HEK293 (cell line): Measurements from ENCODE around the gene ZNF821.
"Not testable (repeated sequence)": the region's sequence is repeated elsewhere in the genome, so short reads cannot be mapped to it uniquely, and the experiment has no call there.

Experiments
- CTCF ChIA-PET: fragments of 350-600 bp; formaldehyde crosslinking; extraction: SDS; loops from one replicate; lab custom pipeline; 2021; ENCODE audit warnings: antibody characterized with exemption; lab: Yijun Ruan, JAX
- POLR2A ChIA-PET: fragments of 300-600 bp; formaldehyde crosslinking; extraction: SDS; loops from one replicate; lab custom pipeline; 2020; ENCODE audit warnings: antibody characterized with exemption, inconsistent platforms; lab: Yijun Ruan, JAX
- H3K27ac ChIP-seq: fragments of 200-500 bp; sonication (Bioruptor generic); 2 replicates; pipeline ENCODE4 v1.5.1; 2014; ENCODE audit warnings: low read depth, low read length, control low read depth, inconsistent platforms; ENCODE audit errors: extremely low read depth
- H3K36me3 ChIP-seq, 2 experiments: fragments of 200-500 bp in 1 of 2; sonication (Bioruptor generic) in 1 of 2; 1 replicate in 1 of 2; 2 replicates in 1 of 2; pipeline ENCODE4 v1.5.1; 2014 to 2017; ENCODE audit warnings: inconsistent platforms in 2 of 2, low read length in 2 of 2; ENCODE audit not compliant: control insufficient read depth in 2 of 2, insufficient read depth in 1 of 2
- H3K4me1 ChIP-seq: fragments of 200-500 bp; sonication (Bioruptor generic); 2 replicates; pipeline ENCODE4 v1.5.1; 2014; ENCODE audit warnings: mild to moderate bottlenecking, low read length, inconsistent platforms; ENCODE audit not compliant: control insufficient read depth, insufficient read depth
- H3K4me3 ChIP-seq: 2 replicates; pipeline ENCODE4 v1.5.1; 2011; ENCODE audit warnings: low read depth, mild to moderate bottlenecking, control low read depth, low read length, moderate library complexity
- H3K9me3 ChIP-seq: fragments of 200-500 bp; sonication (Bioruptor generic); 2 replicates; pipeline ENCODE4 v1.5.1; 2014; ENCODE audit warnings: low read depth, low read length, inconsistent platforms; ENCODE audit not compliant: control insufficient read depth, insufficient read depth
- REPIN1 ChIP-seq: fragments of 450-650 bp; formaldehyde crosslinking; IDR thresholded peaks from 2 replicates; pipeline ENCODE4 v1.5.1; 2017; ENCODE audit warnings: missing biosample characterization, missing genetic modification characterization, low read depth
- SETDB1 ChIP-seq: IDR thresholded peaks from one replicate; pipeline ENCODE4 v1.6.1; 2017; ENCODE audit warnings: mild to moderate bottlenecking, low read length, moderate library complexity, mixed read lengths; ENCODE audit not compliant: insufficient read length
- ZBTB17 ChIP-seq: fragments of 450-650 bp; formaldehyde crosslinking; IDR thresholded peaks from 2 replicates; pipeline ENCODE4 v1.5.1; 2016; ENCODE audit warnings: missing biosample characterization, missing genetic modification characterization
- ZIC2 ChIP-seq: fragments of 450-650 bp; formaldehyde crosslinking; IDR thresholded peaks from 2 replicates; pipeline ENCODE4 v1.5.1; 2016; ENCODE audit warnings: missing biosample characterization, missing genetic modification characterization
- ZNF140 ChIP-seq: fragments of 450-650 bp; formaldehyde crosslinking; IDR thresholded peaks from 2 replicates; pipeline ENCODE4 v1.5.1; 2016; ENCODE audit warnings: missing biosample characterization, missing genetic modification characterization
- ZNF221 ChIP-seq: fragments of 450-650 bp; formaldehyde crosslinking; IDR thresholded peaks from 2 replicates; pipeline ENCODE4 v1.5.1; 2017; ENCODE audit warnings: missing biosample characterization, missing genetic modification characterization, borderline replicate concordance
- ZNF223 ChIP-seq: fragments of 450-650 bp; formaldehyde crosslinking; IDR thresholded peaks from 2 replicates; pipeline ENCODE4 v1.5.1; 2016; ENCODE audit warnings: missing biosample characterization, missing genetic modification characterization
- ZNF423 ChIP-seq: fragments of 450-650 bp; formaldehyde crosslinking; IDR thresholded peaks from 2 replicates; pipeline ENCODE4 v1.5.1; 2016; ENCODE audit warnings: missing biosample characterization, missing genetic modification characterization
- ZNF521 ChIP-seq: fragments of 450-650 bp; formaldehyde crosslinking; IDR thresholded peaks from 2 replicates; pipeline ENCODE4 v1.5.1; 2017; ENCODE audit warnings: missing biosample characterization, mild to moderate bottlenecking, missing genetic modification characterization
- ZNF549 ChIP-seq: fragments of 450-650 bp; IDR thresholded peaks from 2 replicates; pipeline ENCODE4 v1.5.1; 2018; ENCODE audit warnings: missing biosample characterization, missing genetic modification characterization, mild to moderate bottlenecking, inconsistent platforms, moderate library complexity
- ZNF792 ChIP-seq: fragments of 450-650 bp; formaldehyde crosslinking; IDR thresholded peaks from 2 replicates; pipeline ENCODE4 v1.5.1; 2016; ENCODE audit warnings: missing biosample characterization, missing genetic modification characterization
- ZSCAN30 ChIP-seq: fragments of 450-650 bp; IDR thresholded peaks from 2 replicates; pipeline ENCODE4 v1.5.1; 2018; ENCODE audit warnings: missing biosample characterization, mild to moderate bottlenecking, missing genetic modification characterization, moderate library complexity
- ZXDB ChIP-seq: fragments of 450-650 bp; formaldehyde crosslinking; IDR thresholded peaks from 2 replicates; pipeline ENCODE4 v1.5.1; 2016; ENCODE audit warnings: missing biosample characterization, missing genetic modification characterization
- TF ChIP-seq, protein P1 (sequence below): fragments of 450-650 bp; formaldehyde crosslinking; IDR thresholded peaks from 2 replicates; pipeline ENCODE4 v1.5.1; 2016; ENCODE audit warnings: missing biosample characterization, missing genetic modification characterization, borderline replicate concordance
- TF ChIP-seq, protein P2 (sequence below): fragments of 450-650 bp; formaldehyde crosslinking; IDR thresholded peaks from 2 replicates; pipeline ENCODE4 v1.5.1; 2016; ENCODE audit warnings: missing biosample characterization, missing genetic modification characterization
- TF ChIP-seq, protein P3 (sequence below): fragments of 450-650 bp; formaldehyde crosslinking; IDR thresholded peaks from 2 replicates; pipeline ENCODE4 v1.5.1; 2017; ENCODE audit warnings: missing biosample characterization, missing genetic modification characterization
- TF ChIP-seq, protein P4 (sequence below): fragments of 450-650 bp; formaldehyde crosslinking; IDR thresholded peaks from 2 replicates; pipeline ENCODE4 v1.5.1; 2016; ENCODE audit warnings: missing biosample characterization, missing genetic modification characterization

ZNF821 gene

DNA sequence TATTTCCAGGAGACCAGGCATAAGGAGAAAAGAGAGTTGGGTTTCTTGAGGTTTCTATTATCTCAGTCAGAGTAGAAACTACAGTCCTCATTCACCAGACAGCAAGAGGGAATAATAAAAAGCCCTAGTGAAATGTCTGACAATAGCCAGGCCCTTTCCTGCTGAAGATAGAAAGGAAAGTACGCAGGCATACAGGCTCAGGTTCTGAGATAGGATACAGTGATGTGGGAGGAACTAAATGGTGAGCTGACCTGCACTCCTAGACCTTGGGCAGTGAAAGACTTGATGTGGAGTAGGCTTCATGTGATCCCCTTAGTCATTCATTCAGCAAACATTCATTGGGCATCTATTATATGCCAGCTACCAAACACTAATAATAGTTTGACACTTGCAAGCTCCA is 14.9 kb downstream of the ZNF821 start:
- Histone ChIP-seq H3K9me3 (no peaks in the 10 kb centered on the region), H3K4me1 (no peaks in the 10 kb centered on the region), H3K4me3 (no peak overlapping the region), H3K27ac (no peak overlapping the region), H3K36me3 (peaks cover 20 to 54% of the 10 kb centered on the region in 2 experiments)
- TF ChIP-seq ZNF792 (tag by site-specific recombination) = no peak
- TF ChIP-seq ZNF221 (tag by site-specific recombination) = no peak
- no peak for TF ChIP-seq ZNF423 (tag by site-specific recombination)
- TF ChIP-seq REPIN1 = no peak
- TF ChIP-seq ZXDB (tag by site-specific recombination) = no peak
- TF ChIP-seq, protein P1, sequence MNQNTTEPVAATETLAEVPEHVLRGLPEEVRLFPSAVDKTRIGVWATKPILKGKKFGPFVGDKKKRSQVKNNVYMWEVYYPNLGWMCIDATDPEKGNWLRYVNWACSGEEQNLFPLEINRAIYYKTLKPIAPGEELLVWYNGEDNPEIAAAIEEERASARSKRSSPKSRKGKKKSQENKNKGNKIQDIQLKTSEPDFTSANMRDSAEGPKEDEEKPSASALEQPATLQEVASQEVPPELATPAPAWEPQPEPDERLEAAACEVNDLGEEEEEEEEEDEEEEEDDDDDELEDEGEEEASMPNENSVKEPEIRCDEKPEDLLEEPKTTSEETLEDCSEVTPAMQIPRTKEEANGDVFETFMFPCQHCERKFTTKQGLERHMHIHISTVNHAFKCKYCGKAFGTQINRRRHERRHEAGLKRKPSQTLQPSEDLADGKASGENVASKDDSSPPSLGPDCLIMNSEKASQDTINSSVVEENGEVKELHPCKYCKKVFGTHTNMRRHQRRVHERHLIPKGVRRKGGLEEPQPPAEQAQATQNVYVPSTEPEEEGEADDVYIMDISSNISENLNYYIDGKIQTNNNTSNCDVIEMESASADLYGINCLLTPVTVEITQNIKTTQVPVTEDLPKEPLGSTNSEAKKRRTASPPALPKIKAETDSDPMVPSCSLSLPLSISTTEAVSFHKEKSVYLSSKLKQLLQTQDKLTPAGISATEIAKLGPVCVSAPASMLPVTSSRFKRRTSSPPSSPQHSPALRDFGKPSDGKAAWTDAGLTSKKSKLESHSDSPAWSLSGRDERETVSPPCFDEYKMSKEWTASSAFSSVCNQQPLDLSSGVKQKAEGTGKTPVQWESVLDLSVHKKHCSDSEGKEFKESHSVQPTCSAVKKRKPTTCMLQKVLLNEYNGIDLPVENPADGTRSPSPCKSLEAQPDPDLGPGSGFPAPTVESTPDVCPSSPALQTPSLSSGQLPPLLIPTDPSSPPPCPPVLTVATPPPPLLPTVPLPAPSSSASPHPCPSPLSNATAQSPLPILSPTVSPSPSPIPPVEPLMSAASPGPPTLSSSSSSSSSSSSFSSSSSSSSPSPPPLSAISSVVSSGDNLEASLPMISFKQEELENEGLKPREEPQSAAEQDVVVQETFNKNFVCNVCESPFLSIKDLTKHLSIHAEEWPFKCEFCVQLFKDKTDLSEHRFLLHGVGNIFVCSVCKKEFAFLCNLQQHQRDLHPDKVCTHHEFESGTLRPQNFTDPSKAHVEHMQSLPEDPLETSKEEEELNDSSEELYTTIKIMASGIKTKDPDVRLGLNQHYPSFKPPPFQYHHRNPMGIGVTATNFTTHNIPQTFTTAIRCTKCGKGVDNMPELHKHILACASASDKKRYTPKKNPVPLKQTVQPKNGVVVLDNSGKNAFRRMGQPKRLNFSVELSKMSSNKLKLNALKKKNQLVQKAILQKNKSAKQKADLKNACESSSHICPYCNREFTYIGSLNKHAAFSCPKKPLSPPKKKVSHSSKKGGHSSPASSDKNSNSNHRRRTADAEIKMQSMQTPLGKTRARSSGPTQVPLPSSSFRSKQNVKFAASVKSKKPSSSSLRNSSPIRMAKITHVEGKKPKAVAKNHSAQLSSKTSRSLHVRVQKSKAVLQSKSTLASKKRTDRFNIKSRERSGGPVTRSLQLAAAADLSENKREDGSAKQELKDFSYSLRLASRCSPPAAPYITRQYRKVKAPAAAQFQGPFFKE = no peak
- no peak for TF ChIP-seq ZSCAN30 (tag by site-specific recombination)
- no peak for TF ChIP-seq ZNF223
- TF ChIP-seq, protein P2, sequence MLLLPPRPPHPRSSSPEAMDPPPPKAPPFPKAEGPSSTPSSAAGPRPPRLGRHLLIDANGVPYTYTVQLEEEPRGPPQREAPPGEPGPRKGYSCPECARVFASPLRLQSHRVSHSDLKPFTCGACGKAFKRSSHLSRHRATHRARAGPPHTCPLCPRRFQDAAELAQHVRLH = no peak
- TF ChIP-seq SETDB1 = no peak
- TF ChIP-seq ZNF549 (tag by site-specific recombination) = no peak
- TF ChIP-seq, protein P3, sequence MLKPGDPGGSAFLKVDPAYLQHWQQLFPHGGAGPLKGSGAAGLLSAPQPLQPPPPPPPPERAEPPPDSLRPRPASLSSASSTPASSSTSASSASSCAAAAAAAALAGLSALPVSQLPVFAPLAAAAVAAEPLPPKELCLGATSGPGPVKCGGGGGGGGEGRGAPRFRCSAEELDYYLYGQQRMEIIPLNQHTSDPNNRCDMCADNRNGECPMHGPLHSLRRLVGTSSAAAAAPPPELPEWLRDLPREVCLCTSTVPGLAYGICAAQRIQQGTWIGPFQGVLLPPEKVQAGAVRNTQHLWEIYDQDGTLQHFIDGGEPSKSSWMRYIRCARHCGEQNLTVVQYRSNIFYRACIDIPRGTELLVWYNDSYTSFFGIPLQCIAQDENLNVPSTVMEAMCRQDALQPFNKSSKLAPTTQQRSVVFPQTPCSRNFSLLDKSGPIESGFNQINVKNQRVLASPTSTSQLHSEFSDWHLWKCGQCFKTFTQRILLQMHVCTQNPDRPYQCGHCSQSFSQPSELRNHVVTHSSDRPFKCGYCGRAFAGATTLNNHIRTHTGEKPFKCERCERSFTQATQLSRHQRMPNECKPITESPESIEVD (tag by site-specific recombination) = no peak
- TF ChIP-seq ZNF140 (tag by site-specific recombination) = no peak
- TF ChIP-seq ZNF521 (tag by site-specific recombination) = no peak
- CTCF ChIA-PET = interaction anchor here (3.2 kb wide), 1 partner anchor 14 kb away, joined by 19 read pairs; no protein-coding TSS in a partner anchor
- POLR2A ChIA-PET = no interaction called here

DNA sequence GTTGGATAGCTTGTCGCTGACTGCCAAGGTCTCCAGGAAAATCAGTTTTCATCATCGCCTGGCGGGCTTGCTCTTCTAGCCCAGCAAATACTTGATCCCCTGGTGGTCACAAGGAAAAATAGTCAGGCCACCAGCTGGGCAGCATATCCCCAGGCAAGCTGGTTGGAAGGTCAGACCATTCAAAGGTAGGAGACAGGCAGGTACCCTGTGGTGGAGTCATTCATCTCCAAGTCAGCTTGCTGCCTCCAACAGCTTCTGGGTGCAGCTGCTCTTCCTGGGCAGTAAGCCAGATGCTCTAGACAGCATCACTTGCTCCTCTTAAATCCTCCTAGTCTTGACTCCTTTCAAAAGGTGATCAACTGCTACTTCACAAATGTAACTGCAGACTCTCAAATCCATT is 16.0 kb downstream of the ZNF821 start:
- CTCF ChIA-PET = interaction anchor here (0.7 kb wide), 1 partner anchor 10 kb away, joined by 3 read pairs; no protein-coding TSS in a partner anchor

DNA sequence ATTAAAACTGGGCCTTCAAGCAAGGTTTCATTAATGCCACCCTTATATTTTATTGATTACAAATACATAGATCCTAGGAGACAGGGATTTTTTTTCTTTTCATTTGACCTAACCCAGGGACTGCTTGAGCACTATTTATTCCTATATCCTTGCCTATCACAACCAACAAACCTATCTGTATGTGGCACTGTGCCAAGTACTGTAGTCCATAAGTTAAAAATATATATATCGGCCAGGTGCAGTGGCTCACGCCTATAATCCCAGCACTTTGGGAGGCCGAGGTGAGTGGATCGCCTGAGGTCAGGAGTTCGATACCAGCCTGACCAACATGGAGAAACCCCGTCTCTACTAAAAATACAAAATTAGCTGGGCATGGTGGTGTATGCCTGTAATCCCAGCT is 16.8 kb downstream of the ZNF821 start:
- CTCF ChIA-PET = interaction anchor here (1.4 kb wide), 1 partner anchor 10 kb away, joined by 4 read pairs; no protein-coding TSS in a partner anchor
- peaks cover 30 to 68% of the 10 kb centered on the region in 2 experiments for H3K36me3 ChIP-seq
- H3K4me1 ChIP-seq, H3K27ac ChIP-seq, H3K9me3 ChIP-seq, POLR2A ChIA-PET, H3K4me3 ChIP-seq: not testable (repeated sequence)

More for the DNA sequence above, 16.0 kb downstream of the ZNF821 start:
- H3K4me1 ChIP-seq = no peaks in the 10 kb centered on the region
- TF ChIP-seq ZIC2 (tag by site-specific recombination) = peak; percentile 82
- TF ChIP-seq ZBTB17 (tag by site-specific recombination) = peak; percentile 29; the same call in 1 of the 2 replicates
- TF ChIP-seq, protein P4, sequence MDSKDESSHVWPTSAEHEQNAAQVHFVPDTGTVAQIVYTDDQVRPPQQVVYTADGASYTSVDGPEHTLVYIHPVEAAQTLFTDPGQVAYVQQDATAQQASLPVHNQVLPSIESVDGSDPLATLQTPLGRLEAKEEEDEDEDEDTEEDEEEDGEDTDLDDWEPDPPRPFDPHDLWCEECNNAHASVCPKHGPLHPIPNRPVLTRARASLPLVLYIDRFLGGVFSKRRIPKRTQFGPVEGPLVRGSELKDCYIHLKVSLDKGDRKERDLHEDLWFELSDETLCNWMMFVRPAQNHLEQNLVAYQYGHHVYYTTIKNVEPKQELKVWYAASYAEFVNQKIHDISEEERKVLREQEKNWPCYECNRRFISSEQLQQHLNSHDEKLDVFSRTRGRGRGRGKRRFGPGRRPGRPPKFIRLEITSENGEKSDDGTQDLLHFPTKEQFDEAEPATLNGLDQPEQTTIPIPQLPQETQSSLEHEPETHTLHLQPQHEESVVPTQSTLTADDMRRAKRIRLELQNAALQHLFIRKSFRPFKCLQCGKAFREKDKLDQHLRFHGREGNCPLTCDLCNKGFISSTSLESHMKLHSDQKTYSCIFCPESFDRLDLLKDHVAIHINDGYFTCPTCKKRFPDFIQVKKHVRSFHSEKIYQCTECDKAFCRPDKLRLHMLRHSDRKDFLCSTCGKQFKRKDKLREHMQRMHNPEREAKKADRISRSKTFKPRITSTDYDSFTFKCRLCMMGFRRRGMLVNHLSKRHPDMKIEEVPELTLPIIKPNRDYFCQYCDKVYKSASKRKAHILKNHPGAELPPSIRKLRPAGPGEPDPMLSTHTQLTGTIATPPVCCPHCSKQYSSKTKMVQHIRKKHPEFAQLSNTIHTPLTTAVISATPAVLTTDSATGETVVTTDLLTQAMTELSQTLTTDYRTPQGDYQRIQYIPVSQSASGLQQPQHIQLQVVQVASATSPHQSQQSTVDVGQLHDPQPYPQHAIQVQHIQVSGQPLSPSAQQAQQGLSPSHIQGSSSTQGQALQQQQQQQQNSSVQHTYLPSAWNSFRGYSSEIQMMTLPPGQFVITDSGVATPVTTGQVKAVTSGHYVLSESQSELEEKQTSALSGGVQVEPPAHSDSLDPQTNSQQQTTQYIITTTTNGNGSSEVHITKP = no peak
- TF ChIP-seq, all 188 proteins: peak for 2
- no peaks in the 10 kb centered on the region for H3K9me3 ChIP-seq
- peaks cover 28 to 63% of the 10 kb centered on the region in 2 experiments for H3K36me3 ChIP-seq
- no peak overlapping the region for H3K27ac ChIP-seq
- H3K4me3 ChIP-seq = no peak overlapping the region
- POLR2A ChIA-PET = no interaction called here
